ENCODE data around the gene CHURC1. TPM values are rescaled to one million over a fixed set of nuclear protein-coding genes. Genes with fewer than 3 reads are reported as not detected.

CHURC1 gene
- total RNA-seq, 1 experiment from 2014 or later: 52.4 TPM

- TF ChIP-seq E2F4 (CRISPR knock-in tag; IDR thresholded peaks at IDR 0.05; ENCODE audit: borderline replicate concordance, low read depth) (no peak), CREM (CRISPR knock-in tag; IDR thresholded peaks at IDR 0.05) (no peak), ZSCAN18 (CRISPR knock-in tag; IDR thresholded peaks at IDR 0.05) (no peak), TEAD1 (CRISPR knock-in tag; IDR thresholded peaks at IDR 0.05) (no peak), SP1 (CRISPR knock-in tag; conservative IDR thresholded peaks at IDR 0.05) (no peak), ZNF396 (CRISPR knock-in tag; IDR thresholded peaks at IDR 0.05; ENCODE audit: borderline replicate concordance) (no peak)
- TF ChIP-seq, protein P1, sequence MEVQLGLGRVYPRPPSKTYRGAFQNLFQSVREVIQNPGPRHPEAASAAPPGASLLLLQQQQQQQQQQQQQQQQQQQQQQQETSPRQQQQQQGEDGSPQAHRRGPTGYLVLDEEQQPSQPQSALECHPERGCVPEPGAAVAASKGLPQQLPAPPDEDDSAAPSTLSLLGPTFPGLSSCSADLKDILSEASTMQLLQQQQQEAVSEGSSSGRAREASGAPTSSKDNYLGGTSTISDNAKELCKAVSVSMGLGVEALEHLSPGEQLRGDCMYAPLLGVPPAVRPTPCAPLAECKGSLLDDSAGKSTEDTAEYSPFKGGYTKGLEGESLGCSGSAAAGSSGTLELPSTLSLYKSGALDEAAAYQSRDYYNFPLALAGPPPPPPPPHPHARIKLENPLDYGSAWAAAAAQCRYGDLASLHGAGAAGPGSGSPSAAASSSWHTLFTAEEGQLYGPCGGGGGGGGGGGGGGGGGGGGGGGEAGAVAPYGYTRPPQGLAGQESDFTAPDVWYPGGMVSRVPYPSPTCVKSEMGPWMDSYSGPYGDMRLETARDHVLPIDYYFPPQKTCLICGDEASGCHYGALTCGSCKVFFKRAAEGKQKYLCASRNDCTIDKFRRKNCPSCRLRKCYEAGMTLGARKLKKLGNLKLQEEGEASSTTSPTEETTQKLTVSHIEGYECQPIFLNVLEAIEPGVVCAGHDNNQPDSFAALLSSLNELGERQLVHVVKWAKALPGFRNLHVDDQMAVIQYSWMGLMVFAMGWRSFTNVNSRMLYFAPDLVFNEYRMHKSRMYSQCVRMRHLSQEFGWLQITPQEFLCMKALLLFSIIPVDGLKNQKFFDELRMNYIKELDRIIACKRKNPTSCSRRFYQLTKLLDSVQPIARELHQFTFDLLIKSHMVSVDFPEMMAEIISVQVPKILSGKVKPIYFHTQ (CRISPR knock-in tag; IDR thresholded peaks at IDR 0.05): no peak
- Mint-ChIP-seq H3K4me3 (no peak overlapping the region), H3K9me3 (no peaks in the 10 kb centered on the region), H3K36me3 (0 out of 2 replicates have a peak, but pooled peaks cover 3% of the 10 kb centered on the region), H3K4me1 (peaks cover 24% of the 10 kb centered on the region), H3K27ac (no peak overlapping the region), H3K27me3 (ENCODE audit: low read depth) (no peaks in the 10 kb centered on the region)
- ChIA-PET POLR2A (interaction anchor here (1.4 kb wide), 1 partner anchor 20 kb away, joined by 4 read pairs; no protein-coding TSS in a partner anchor), CTCF (no interaction called here)
- no peak for DNase-seq (ENCODE audit: low spot score)
- ATAC-seq: no peak
Observed at GRCh38 chr14:64940336-64940910, 26.2 kb downstream of the CHURC1 start.

- Mint-ChIP-seq H3K27me3 (ENCODE audit: low read depth) (no peaks in the 10 kb centered on the region), H3K36me3 (peaks cover 3% of the 10 kb centered on the region; the same call in 1 of the 2 replicates), H3K27ac (no peak within 1 kb of the TSS), H3K4me1 (peaks cover 24% of the 10 kb centered on the region), H3K9me3 (no peaks in the 10 kb centered on the region), H3K4me3 (no peak within 1 kb of the TSS)
- CTCF ChIA-PET: interaction anchor here (1.4 to 4.5 kb wide), 5 partner anchors 11 to 77 kb away, joined by 4 to 22 read pairs (median 5); no protein-coding TSS in a partner anchor
- ATAC-seq (peak; percentile 12), DNase-seq (ENCODE audit: low spot score) (no peak)
- TF ChIP-seq FOXP1 (CRISPR knock-in tag; IDR thresholded peaks at IDR 0.05; ENCODE audit: borderline replicate concordance): no peak
- no peak for TF ChIP-seq FOXP4 (CRISPR knock-in tag; IDR thresholded peaks at IDR 0.05)
- TF ChIP-seq NFE2L1 (CRISPR knock-in tag; IDR thresholded peaks at IDR 0.05): peak; percentile 79; the same call in 1 of the 2 replicates
- TF ChIP-seq GABPB1 (CRISPR knock-in tag; IDR thresholded peaks at IDR 0.05): peak; percentile 55; the same call in 1 of the 2 replicates
- no peak for TF ChIP-seq IRF2 (CRISPR knock-in tag; IDR thresholded peaks at IDR 0.05; ENCODE audit: borderline replicate concordance, low read depth)
- POLR2A ChIA-PET: no interaction called here
Observed at GRCh38 chr14:64942531-64943111, 28.4 kb downstream of the CHURC1 start, which contains the start of gene GPX2. GPX2 (minus strand) TSS chr14:64942745; CDS start chr14:64942726, 19 bp downstream.

- H3K4me1 Mint-ChIP-seq: peaks cover 24% of the 10 kb centered on the region
- no peaks in the 10 kb centered on the region for H3K27me3 Mint-ChIP-seq (ENCODE audit: low read depth)
- no peak for ATAC-seq
- peaks cover 3% of the 10 kb centered on the region for H3K36me3 Mint-ChIP-seq
- H3K9me3 Mint-ChIP-seq: no peaks in the 10 kb centered on the region
- POLR2A ChIA-PET: interaction anchor here (0.9 kb wide), 1 partner anchor 70 kb away, joined by 3 read pairs; no protein-coding TSS in a partner anchor
- peak overlapping the region; percentile 34; the same call in 1 of the 2 replicates for H3K27ac Mint-ChIP-seq
- CTCF ChIA-PET: interaction anchor here (0.8 to 4.5 kb wide), 4 partner anchors 10 to 44 kb away, joined by 3 to 22 read pairs (median 8); partner anchors contain the start of gene FNTB
- no peak overlapping the region for H3K4me3 Mint-ChIP-seq
- no peak for DNase-seq (ENCODE audit: low spot score)
- TF ChIP-seq ELF4 (CRISPR knock-in tag; IDR thresholded peaks at IDR 0.05; ENCODE audit: low read depth) (no peak), ZBTB21 (CRISPR knock-in tag; IDR thresholded peaks at IDR 0.05; ENCODE audit: borderline replicate concordance) (no peak), HMGXB4 (CRISPR knock-in tag; IDR thresholded peaks at IDR 0.05) (no peak)
- TF ChIP-seq, protein P2, sequence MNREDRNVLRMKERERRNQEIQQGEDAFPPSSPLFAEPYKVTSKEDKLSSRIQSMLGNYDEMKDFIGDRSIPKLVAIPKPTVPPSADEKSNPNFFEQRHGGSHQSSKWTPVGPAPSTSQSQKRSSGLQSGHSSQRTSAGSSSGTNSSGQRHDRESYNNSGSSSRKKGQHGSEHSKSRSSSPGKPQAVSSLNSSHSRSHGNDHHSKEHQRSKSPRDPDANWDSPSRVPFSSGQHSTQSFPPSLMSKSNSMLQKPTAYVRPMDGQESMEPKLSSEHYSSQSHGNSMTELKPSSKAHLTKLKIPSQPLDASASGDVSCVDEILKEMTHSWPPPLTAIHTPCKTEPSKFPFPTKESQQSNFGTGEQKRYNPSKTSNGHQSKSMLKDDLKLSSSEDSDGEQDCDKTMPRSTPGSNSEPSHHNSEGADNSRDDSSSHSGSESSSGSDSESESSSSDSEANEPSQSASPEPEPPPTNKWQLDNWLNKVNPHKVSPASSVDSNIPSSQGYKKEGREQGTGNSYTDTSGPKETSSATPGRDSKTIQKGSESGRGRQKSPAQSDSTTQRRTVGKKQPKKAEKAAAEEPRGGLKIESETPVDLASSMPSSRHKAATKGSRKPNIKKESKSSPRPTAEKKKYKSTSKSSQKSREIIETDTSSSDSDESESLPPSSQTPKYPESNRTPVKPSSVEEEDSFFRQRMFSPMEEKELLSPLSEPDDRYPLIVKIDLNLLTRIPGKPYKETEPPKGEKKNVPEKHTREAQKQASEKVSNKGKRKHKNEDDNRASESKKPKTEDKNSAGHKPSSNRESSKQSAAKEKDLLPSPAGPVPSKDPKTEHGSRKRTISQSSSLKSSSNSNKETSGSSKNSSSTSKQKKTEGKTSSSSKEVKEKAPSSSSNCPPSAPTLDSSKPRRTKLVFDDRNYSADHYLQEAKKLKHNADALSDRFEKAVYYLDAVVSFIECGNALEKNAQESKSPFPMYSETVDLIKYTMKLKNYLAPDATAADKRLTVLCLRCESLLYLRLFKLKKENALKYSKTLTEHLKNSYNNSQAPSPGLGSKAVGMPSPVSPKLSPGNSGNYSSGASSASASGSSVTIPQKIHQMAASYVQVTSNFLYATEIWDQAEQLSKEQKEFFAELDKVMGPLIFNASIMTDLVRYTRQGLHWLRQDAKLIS (CRISPR knock-in tag; IDR thresholded peaks at IDR 0.05; ENCODE audit: borderline replicate concordance): no peak
Observed at GRCh38 chr14:64943556-64943955, 29.3 kb downstream of the CHURC1 start.
